NCI-H2029 (cell line): Measurements from ENCODE around the gene HOXC12.

Experiments
- DNase-seq: peaks from one replicate; lab custom pipeline; 2025; lab: John Stamatoyannopoulos, UW

Gene HOXC12

GRCh38 chr12:54007538-54008259, 53.0 kb downstream of the HOXC12 start:
- DNase-seq: no peak

- no peak for DNase-seq
These were observed 53.5 kb downstream of the HOXC12 start for GRCh38 chr12:54008260-54008552.
